Neural cell (in vitro differentiated cells): ENCODE results near the gene CPEB4. TPM values are rescaled to one million over a fixed set of nuclear protein-coding genes. Genes with fewer than 3 reads are reported as not detected.

Experiments
- H2AFZ ChIP-seq: fragments of 200-600, 300-800 bp; sonication (generic), shearing (Covaris generic); 2 replicates; pipeline ENCODE4 v1.6.0; 2014; ENCODE audit warnings: low read depth, mild to moderate bottlenecking, antibody characterized with exemption, low read length, moderate library complexity
- H3F3A ChIP-seq: fragments of 200-600 bp; shearing (Covaris generic); 2 replicates; pipeline ENCODE4 v1.6.1; 2016; ENCODE audit warnings: mild to moderate bottlenecking, moderate library complexity, mixed read lengths, antibody characterized with exemption, low read length; ENCODE audit not compliant: insufficient read depth, poor library complexity, severe bottlenecking
- H3K27ac ChIP-seq: fragments of 200-600, 300-800 bp; sonication (generic), shearing (Covaris generic); 2 replicates; pipeline ENCODE4 v1.5.1; 2014; ENCODE audit warnings: mild to moderate bottlenecking, low read length, moderate library complexity
- H3K27me3 ChIP-seq: fragments of 300-800, 200-600 bp; sonication (generic), shearing (Covaris generic); 2 replicates; pipeline ENCODE4 v1.6.0; 2014; ENCODE audit warnings: mild to moderate bottlenecking, low read depth, low read length, moderate library complexity; ENCODE audit not compliant: insufficient read depth
- H3K36me3 ChIP-seq: fragments of 300-800, 200-600 bp; sonication (generic), shearing (Covaris generic); 2 replicates; pipeline ENCODE4 v1.5.1; 2014; ENCODE audit warnings: mild to moderate bottlenecking, antibody characterized with exemption, low read length, moderate library complexity; ENCODE audit not compliant: insufficient read depth
- H3K4me2 ChIP-seq: fragments of 300-800, 200-600 bp; sonication (generic), shearing (Covaris generic); 2 replicates; pipeline ENCODE4 v1.6.0; 2014; ENCODE audit warnings: mild to moderate bottlenecking, low read length
- H3K4me3 ChIP-seq: fragments of 300-800, 200-600 bp; sonication (generic), shearing (Covaris generic); 2 replicates; pipeline ENCODE4 v1.5.1; 2014; ENCODE audit warnings: mild to moderate bottlenecking, low read length, moderate library complexity
- H3K79me2 ChIP-seq: fragments of 200-600 bp; shearing (Covaris generic); replicated peaks from 2 replicates; pipeline ENCODE4 v1.6.0; 2014; ENCODE audit warnings: mild to moderate bottlenecking, low read length, moderate library complexity; ENCODE audit not compliant: insufficient read depth
- H3K9ac ChIP-seq: fragments of 300-800, 200-600 bp; sonication (generic), shearing (Covaris generic); 2 replicates; pipeline ENCODE4 v1.6.1; 2016; ENCODE audit warnings: mild to moderate bottlenecking, low read length, mixed read lengths
- H3K9me2 ChIP-seq: fragments of 200-600 bp; shearing (Covaris generic); 2 replicates; pipeline ENCODE4 v1.6.1; 2016; ENCODE audit warnings: mild to moderate bottlenecking, low read length, mixed read lengths; ENCODE audit not compliant: insufficient read depth
- H3K9me3 ChIP-seq: fragments of 200-600, 300-800 bp; sonication (generic), shearing (Covaris generic); 2 replicates; pipeline ENCODE4 v1.6.1; 2016; ENCODE audit warnings: mild to moderate bottlenecking, mixed run types, low read length, moderate library complexity, mixed read lengths
- H4K20me1 ChIP-seq: fragments of 200-600 bp; shearing (Covaris generic); 2 replicates; pipeline ENCODE4 v1.6.1; 2016; ENCODE audit warnings: mild to moderate bottlenecking, mixed run types; ENCODE audit not compliant: insufficient read depth
- EP300 ChIP-seq: fragments of 450-650 bp; conservative IDR thresholded peaks from 2 replicates; pipeline ENCODE4 v1.6.1; 2014; ENCODE audit warnings: antibody characterized with exemption, mild to moderate bottlenecking, moderate library complexity; ENCODE audit not compliant: poor library complexity, severe bottlenecking
- EZH2 ChIP-seq: fragments of 200-600, 300-800 bp; shearing (Covaris generic), sonication (generic); IDR thresholded peaks from 2 replicates; pipeline ENCODE4 v1.6.1; 2014; ENCODE audit warnings: antibody characterized with exemption, low read length, borderline replicate concordance, mild to moderate bottlenecking; ENCODE audit not compliant: insufficient read depth, poor library complexity, severe bottlenecking
- MXI1 ChIP-seq: fragments of 450-650 bp; conservative IDR thresholded peaks from 2 replicates; pipeline ENCODE4 v1.6.1; 2014; ENCODE audit warnings: antibody characterized with exemption, mild to moderate bottlenecking; ENCODE audit not compliant: poor library complexity, severe bottlenecking
- POLR2AphosphoS5 ChIP-seq: IDR thresholded peaks from 2 replicates; pipeline ENCODE4 v1.6.1; 2012
- RAD21 ChIP-seq: fragments of 450-650 bp; conservative IDR thresholded peaks from 2 replicates; pipeline ENCODE4 v1.6.1; 2014; ENCODE audit warnings: antibody characterized with exemption, mild to moderate bottlenecking, moderate library complexity
- SMC3 ChIP-seq: fragments of 450-650 bp; conservative IDR thresholded peaks from 2 replicates; pipeline ENCODE4 v1.6.1; 2014; ENCODE audit warnings: antibody characterized with exemption, mild to moderate bottlenecking, moderate library complexity; ENCODE audit not compliant: poor library complexity
- TAF1 ChIP-seq: IDR thresholded peaks from 2 replicates; pipeline ENCODE4 v1.6.1; 2012; ENCODE audit warnings: low read depth
- polyA plus RNA-seq: library from polyadenylated mRNA; depleted of rRNA; stranded (reverse); fragments of >200 nt; gene quantifications from 2 replicates; pipeline ENCODE4 v1.2.3, GENCODE V29; 2014
- TF ChIP-seq, protein P1 (sequence below): IDR thresholded peaks from 2 replicates; pipeline ENCODE4 v1.6.1; 2012; ENCODE audit warnings: borderline replicate concordance
- TF ChIP-seq, protein P2 (sequence below): fragments of 450-650 bp; IDR thresholded peaks from 2 replicates; pipeline ENCODE4 v1.5.1; 2014; ENCODE audit warnings: antibody characterized with exemption, mild to moderate bottlenecking, moderate library complexity; ENCODE audit not compliant: poor library complexity, severe bottlenecking

CPEB4 gene
- polyA plus RNA-seq, 1 donor from 2014 or later = 42.2 TPM

DNA sequence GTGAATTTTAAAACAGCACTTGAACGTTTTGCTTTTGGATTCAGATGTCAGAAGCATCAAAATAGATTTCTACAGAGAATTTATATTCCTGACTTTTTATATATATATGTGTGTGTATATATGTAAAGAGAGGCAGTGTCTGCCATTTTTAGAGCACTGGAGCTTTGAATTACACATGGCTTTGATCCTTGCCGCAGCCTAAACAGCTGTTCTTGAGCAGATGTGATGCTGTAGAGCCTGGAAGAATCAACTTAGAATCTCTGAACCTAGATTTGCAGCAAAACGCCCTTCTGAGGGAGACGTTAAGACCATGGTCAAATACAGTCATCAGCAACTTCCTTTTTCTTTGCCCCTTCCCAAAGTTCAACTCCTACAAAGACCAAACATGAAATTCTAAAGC is 79.1 kb downstream of the CPEB4 start:
- no peak for TF ChIP-seq SMC3
- TF ChIP-seq, protein P1, sequence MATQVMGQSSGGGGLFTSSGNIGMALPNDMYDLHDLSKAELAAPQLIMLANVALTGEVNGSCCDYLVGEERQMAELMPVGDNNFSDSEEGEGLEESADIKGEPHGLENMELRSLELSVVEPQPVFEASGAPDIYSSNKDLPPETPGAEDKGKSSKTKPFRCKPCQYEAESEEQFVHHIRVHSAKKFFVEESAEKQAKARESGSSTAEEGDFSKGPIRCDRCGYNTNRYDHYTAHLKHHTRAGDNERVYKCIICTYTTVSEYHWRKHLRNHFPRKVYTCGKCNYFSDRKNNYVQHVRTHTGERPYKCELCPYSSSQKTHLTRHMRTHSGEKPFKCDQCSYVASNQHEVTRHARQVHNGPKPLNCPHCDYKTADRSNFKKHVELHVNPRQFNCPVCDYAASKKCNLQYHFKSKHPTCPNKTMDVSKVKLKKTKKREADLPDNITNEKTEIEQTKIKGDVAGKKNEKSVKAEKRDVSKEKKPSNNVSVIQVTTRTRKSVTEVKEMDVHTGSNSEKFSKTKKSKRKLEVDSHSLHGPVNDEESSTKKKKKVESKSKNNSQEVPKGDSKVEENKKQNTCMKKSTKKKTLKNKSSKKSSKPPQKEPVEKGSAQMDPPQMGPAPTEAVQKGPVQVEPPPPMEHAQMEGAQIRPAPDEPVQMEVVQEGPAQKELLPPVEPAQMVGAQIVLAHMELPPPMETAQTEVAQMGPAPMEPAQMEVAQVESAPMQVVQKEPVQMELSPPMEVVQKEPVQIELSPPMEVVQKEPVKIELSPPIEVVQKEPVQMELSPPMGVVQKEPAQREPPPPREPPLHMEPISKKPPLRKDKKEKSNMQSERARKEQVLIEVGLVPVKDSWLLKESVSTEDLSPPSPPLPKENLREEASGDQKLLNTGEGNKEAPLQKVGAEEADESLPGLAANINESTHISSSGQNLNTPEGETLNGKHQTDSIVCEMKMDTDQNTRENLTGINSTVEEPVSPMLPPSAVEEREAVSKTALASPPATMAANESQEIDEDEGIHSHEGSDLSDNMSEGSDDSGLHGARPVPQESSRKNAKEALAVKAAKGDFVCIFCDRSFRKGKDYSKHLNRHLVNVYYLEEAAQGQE = no peak
- TF ChIP-seq TAF1 = no peak
- no peak for TF ChIP-seq POLR2AphosphoS5
- TF ChIP-seq RAD21 = no peak
- TF ChIP-seq, protein P2, sequence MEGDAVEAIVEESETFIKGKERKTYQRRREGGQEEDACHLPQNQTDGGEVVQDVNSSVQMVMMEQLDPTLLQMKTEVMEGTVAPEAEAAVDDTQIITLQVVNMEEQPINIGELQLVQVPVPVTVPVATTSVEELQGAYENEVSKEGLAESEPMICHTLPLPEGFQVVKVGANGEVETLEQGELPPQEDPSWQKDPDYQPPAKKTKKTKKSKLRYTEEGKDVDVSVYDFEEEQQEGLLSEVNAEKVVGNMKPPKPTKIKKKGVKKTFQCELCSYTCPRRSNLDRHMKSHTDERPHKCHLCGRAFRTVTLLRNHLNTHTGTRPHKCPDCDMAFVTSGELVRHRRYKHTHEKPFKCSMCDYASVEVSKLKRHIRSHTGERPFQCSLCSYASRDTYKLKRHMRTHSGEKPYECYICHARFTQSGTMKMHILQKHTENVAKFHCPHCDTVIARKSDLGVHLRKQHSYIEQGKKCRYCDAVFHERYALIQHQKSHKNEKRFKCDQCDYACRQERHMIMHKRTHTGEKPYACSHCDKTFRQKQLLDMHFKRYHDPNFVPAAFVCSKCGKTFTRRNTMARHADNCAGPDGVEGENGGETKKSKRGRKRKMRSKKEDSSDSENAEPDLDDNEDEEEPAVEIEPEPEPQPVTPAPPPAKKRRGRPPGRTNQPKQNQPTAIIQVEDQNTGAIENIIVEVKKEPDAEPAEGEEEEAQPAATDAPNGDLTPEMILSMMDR = no peak
- TF ChIP-seq EZH2 = no peak
- TF ChIP-seq MXI1 = no peak
- no peak for TF ChIP-seq EP300
- no peaks in the 10 kb centered on the region for H3F3A ChIP-seq
- peak overlapping the region; percentile 51 for H3K27ac ChIP-seq

DNA sequence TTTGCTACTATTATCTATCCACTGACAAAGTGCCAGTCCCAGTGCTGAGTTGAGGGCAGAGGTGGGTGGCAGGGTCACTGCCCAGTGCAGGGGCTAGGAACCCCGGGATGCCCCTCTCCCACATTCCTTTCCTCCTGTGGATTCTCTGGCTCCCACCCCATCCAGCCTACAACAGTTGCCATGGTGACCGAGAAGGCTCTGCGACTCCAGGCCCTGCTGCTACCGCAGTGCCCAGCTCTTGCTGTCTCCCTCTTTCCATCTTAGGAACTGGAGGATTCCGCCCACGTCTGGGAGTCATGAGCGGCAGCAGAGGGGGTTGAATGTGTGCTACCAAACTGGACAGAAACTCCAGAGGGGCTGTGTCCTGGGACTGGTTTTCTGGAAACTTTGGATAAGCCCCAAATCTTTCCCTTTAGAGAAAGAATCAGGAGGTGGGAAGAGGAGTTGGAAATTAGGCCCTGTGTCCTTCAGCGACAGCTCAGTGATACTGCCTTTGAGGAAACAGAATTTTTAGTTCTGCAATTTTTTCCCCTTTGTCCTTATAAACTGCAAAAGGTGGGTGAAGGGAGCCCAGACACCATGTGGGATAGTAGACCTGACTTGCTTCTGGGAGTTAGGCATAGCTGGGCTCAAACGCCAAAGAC is 80.1 kb downstream of the CPEB4 start:
- peak; percentile 38 for TF ChIP-seq EP300
- no peak for TF ChIP-seq EZH2
- no peak for TF ChIP-seq TAF1
- TF ChIP-seq, protein P2 = no peak
- TF ChIP-seq SMC3 = no peak
- TF ChIP-seq, protein P1 = peak; percentile 24
- TF ChIP-seq POLR2AphosphoS5 = peak; percentile 14
- TF ChIP-seq MXI1 = no peak
- TF ChIP-seq RAD21 = no peak
- Histone ChIP-seq H3K9ac (peak overlapping the region; percentile 2), H3K4me2 (no peak overlapping the region)

More for the DNA sequence above, 79.1 kb downstream of the CPEB4 start:
- no peaks in the 10 kb centered on the region for H3K27me3 ChIP-seq
- H3K9me3 ChIP-seq = no peaks in the 10 kb centered on the region
- H3K9ac ChIP-seq = no peak overlapping the region
- H2AFZ ChIP-seq = no peak overlapping the region
- no peak overlapping the region for H3K4me2 ChIP-seq
- H3K79me2 ChIP-seq = no peaks in the 10 kb centered on the region
- no peaks in the 10 kb centered on the region for H3K36me3 ChIP-seq
- H4K20me1 ChIP-seq = no peaks in the 10 kb centered on the region
- H3K4me3 ChIP-seq = no peak overlapping the region
- H3K9me2 ChIP-seq = no peaks in the 10 kb centered on the region

More for the DNA sequence above, 80.1 kb downstream of the CPEB4 start:
- no peaks in the 10 kb centered on the region for H3K27me3 ChIP-seq
- H3K9me2 ChIP-seq = no peaks in the 10 kb centered on the region
- no peak overlapping the region for H2AFZ ChIP-seq
- no peaks in the 10 kb centered on the region for H3K36me3 ChIP-seq
- H3F3A ChIP-seq = no peaks in the 10 kb centered on the region
- H3K4me3 ChIP-seq = peak overlapping the region; percentile 19
- H3K9me3 ChIP-seq = no peaks in the 10 kb centered on the region
- peak overlapping the region; percentile 51 for H3K27ac ChIP-seq
- no peaks in the 10 kb centered on the region for H4K20me1 ChIP-seq
- no peaks in the 10 kb centered on the region for H3K79me2 ChIP-seq
